HFF-Myc (cell line): Measurements from ENCODE around the gene MEIS2.
A peak's percentile ranks its signal among the peaks of the same experiment; 100 is the strongest.

ENCODE experiments used
- DNase-seq: peaks from one replicate; pipeline ENCODE4 v3.0.0-alpha.2; 2011; ENCODE audit warnings: low read depth; ENCODE audit errors: extremely low read depth
- H3K4me3 ChIP-seq: replicated peaks from 2 replicates; pipeline ENCODE4 v1.5.1; 2011; ENCODE audit warnings: low read depth, mild to moderate bottlenecking, control low read depth, low read length
- TF ChIP-seq, protein P1 (sequence below): IDR thresholded peaks from 2 replicates; pipeline ENCODE4 v1.5.1; 2012; ENCODE audit warnings: mild to moderate bottlenecking, low read depth, low read length, control low read depth; ENCODE audit errors: missing control alignments

MEIS2 gene

DNA sequence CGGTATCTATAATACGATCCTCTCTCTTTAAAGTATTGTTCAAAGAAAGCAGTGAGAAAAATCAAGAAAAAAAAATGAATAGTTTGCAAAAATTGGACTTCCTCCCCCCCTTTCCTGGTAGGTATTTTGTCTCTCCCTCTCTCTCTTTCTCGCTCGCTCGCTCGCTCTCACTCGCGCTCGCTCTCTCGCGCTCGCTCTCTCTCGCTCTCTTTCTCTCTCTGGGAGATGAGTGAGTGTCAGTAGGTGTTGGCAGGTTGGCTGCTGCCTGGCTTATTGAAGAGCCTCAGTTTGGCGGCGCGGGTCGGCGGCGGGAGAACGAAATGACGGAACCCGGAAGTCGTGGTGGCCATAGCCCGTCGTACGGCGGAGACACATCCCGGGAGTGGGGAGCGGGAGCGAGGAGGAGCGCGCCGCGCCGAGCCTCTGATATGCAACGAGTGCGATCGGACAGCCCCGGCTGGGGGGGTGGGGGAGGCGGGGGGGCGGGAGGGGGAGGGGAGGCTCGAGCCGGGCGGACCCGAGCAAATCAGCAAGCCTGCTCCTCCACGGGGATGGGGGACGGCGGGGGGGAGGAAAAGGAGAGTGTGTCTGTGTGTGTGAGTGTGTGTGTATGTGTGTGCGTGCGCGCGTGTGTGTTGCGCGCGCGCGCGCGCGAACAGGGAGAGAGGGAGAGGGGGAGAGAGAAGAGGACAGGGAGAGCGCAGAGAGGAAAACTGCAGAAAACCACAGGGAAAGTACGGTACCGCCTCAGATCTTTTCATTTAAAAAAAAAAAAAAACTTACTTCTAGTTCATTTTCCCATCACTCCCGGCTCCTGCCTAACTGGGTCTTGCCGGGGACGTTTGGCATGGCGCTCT is at the start of gene MEIS2:
Gene MEIS2, minus strand, starts transcription at position 441 of the 857 bp plus-strand sequence. CDS start 1,083 bp downstream, outside the sequence.
- TF ChIP-seq, protein P1, sequence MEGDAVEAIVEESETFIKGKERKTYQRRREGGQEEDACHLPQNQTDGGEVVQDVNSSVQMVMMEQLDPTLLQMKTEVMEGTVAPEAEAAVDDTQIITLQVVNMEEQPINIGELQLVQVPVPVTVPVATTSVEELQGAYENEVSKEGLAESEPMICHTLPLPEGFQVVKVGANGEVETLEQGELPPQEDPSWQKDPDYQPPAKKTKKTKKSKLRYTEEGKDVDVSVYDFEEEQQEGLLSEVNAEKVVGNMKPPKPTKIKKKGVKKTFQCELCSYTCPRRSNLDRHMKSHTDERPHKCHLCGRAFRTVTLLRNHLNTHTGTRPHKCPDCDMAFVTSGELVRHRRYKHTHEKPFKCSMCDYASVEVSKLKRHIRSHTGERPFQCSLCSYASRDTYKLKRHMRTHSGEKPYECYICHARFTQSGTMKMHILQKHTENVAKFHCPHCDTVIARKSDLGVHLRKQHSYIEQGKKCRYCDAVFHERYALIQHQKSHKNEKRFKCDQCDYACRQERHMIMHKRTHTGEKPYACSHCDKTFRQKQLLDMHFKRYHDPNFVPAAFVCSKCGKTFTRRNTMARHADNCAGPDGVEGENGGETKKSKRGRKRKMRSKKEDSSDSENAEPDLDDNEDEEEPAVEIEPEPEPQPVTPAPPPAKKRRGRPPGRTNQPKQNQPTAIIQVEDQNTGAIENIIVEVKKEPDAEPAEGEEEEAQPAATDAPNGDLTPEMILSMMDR: no peak
- peak; percentile 79 for DNase-seq
- H3K4me3 ChIP-seq: peak within 1 kb of the TSS; percentile 90

DNA sequence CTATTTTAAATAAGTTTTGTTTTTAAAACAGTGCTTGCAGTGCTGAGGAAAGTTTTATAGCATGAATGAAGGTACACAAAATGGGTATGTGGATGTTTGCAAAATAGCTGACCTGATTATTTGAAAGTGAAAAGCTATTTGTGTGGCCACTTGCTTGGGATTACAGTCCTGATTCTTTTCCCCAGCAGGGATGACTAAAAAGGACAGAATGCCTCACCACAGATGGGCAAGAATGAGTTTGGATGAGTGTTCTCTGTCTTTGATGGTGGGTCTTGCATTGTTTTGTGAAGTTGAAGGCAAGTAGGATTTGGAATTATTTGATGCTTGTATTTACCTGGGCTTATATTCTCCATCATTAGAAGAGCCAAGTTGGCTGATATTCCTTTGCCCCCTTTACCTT is 48.8 kb upstream of the MEIS2 start:
- DNase-seq: no peak
- TF ChIP-seq, protein P1: no peak
- H3K4me3 ChIP-seq: no peak overlapping the region

DNA sequence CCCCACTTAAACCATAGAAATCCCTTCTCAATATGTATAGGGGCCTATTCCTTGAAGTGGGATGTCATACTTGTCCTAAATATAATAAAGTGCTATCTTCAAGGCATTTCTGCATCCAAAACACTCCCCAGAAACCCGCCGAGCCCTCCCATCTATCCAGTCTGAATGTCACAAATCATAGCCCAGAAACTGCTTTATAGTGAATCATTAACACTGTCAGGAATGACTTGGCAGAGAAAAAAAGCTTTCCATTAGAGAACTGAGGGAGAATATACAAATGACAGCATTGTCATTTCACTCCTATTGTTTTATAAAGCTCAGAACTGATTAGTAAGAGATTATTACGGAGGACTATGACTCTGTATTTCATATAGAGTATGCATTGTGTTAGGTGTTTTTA is 48.4 kb upstream of the MEIS2 start:
- no peak for DNase-seq
- TF ChIP-seq, protein P1: no peak
- H3K4me3 ChIP-seq: no peak overlapping the region

DNA sequence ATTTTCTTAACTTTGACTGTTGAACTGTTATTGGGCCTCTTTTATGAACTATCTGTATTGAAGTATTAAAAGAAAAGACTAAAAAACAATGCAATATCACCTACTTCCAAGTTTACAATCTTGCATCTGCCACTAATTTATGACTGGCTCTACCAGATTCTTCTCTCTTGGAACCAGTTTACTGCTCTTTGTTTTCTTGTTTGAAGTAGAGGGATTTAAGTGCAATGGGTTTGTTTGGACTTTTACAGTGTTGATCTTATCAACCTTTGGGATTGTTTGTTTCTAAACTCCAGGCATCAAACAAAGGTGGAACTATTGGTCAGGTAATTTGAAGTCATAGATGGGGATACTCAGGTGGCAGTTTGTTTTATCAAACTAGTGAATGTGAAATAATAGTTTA is 43.0 kb upstream of the MEIS2 start:
- H3K4me3 ChIP-seq: no peak overlapping the region

DNA sequence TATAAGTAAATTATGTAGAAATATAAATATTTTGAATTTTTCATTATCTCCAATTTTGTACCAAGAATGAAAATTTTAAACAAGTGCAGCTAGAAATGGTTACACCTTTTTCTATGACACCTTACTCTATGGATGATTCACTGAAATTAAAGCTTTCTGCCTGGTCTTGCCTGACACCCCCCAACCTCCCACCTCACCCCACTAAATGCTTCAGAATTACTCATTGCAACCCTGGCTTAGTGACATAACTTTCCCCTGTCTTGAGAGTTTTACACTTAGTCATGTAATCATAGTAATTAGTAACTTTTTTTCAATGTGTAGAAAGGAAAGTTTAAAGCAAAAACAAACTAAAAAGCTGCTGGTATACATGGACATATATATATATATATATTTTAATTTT is 42.0 kb upstream of the MEIS2 start:
- H3K4me3 ChIP-seq: no peak overlapping the region
- DNase-seq: no peak
- TF ChIP-seq, protein P1: no peak

More for the DNA sequence above, 43.0 kb upstream of the MEIS2 start:
- no peak for DNase-seq
- TF ChIP-seq, protein P1: no peak

DNA sequence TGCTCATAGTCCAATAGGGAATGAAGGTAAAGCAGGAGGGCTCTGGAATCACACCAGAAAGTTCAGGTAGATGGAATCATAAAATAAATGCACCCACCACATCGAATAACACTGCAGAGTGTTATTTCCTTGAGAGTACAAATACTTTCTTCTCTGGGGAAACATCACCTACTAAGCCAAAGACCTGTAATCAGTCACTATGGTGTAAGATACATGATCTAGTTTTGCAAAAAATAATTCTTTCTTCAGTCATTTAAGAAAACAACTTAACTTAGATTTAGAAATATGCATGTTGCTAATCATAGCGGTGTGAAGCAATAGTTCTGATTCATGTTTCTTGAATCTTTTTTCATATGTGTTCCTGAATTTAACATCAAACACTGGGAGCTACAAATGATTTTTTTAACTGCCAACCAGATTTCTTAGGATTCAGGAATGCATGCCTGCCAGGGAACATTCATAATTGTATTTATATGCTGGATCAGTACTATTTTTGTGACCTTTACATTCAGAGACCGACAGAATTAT is 40.2 kb upstream of the MEIS2 start:
- DNase-seq: no peak
- TF ChIP-seq, protein P1: no peak
- H3K4me3 ChIP-seq: no peak overlapping the region
